ENCODE results near the gene EIF1AY. TPM values are rescaled to one million over a fixed set of nuclear protein-coding genes. Genes with fewer than 3 reads are reported as not detected.

The EIF1AY gene, protein sequence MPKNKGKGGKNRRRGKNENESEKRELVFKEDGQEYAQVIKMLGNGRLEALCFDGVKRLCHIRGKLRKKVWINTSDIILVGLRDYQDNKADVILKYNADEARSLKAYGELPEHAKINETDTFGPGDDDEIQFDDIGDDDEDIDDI
- total RNA-seq (35.1 and 36.0 TPM in 2 replicates), polyA plus RNA-seq (5.3 and 7.2 TPM in 2 replicates), polyA minus RNA-seq (1.7 and 2.4 TPM in 2 replicates), Bru-seq, nascent RNA (percentile 76 among the genes with signal in this experiment), BruChase-seq, experiment 1, labeled RNA remaining after a 6-hour chase (percentile 72 among the genes with signal in this experiment), BruChase-seq, experiment 2, labeled RNA remaining after a 2-hour chase (percentile 69 among the genes with signal in this experiment)
- polyA plus RNA-seq (2011; cell fraction: cytosol; rRNA removed), result 13.4 and 14.9 TPM in 2 replicates
- 7.4 and 11.2 TPM in 2 replicates for polyA plus RNA-seq (2011; cell fraction: nucleus; rRNA removed)
- polyA plus RNA-seq (2012), result 39.9 and 45.3 TPM in 2 replicates
- not detected for polyA minus RNA-seq (2011; cell fraction: cytosol; rRNA and poly(A)+ RNA removed)
- 2.8 and 3.2 TPM in 2 replicates for polyA minus RNA-seq (2011; cell fraction: nucleus; rRNA and poly(A)+ RNA removed)
- long read RNA-seq, transcript EIF1AY-201 (7 exons, 1,390 nt), result major isoform, 107 of 119 reads
- long read RNA-seq, partial matches to known transcripts, result 1 of 119 reads
- long read RNA-seq, other reads (novel, unspliced or antisense), result 9 of 119 reads

DNA sequence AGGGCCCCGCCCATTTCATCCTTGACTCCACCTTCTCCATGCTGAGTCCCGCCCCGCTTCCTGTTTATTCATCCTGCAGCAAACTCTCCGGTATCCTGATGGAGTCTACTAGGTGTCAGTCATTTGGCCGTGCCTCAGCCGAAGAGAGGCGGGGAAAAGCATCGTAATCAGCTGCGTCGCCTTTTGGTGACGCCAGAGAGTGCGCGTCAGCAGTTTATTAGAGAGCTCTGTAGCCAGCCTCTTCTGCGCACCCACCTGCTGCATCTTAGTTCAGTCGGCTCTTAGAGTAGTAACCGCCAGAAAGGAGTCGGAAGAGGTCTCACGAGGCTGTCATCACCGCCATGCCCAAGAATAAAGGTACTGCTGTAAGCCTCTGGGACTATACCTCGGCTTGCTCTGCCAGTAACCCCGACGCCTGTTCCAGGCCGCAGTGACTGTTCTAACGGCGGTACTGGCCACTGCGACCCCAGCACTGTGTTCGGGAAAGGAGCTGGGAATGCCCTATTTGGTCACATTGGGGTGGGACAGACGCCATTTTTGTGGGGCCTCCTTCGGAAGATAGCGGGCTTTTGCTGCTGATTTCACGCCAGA is at the start of gene EIF1AY:
TSS of gene EIF1AY (plus strand) at position 246 of the 591 bp plus-strand sequence. CDS start at position 342, 96 bp downstream.
- no TSS peak for BruUV-seq (replicated peaks)
- Histone ChIP-seq H4K20me1 (replicated peaks; ENCODE audit: control insufficient read depth, extremely low read depth, insufficient read depth, low read length) (no peaks in the 10 kb centered on the region), H3K9me3 (replicated peaks; ENCODE audit: control insufficient read depth, insufficient read depth, low read length) (no peaks in the 10 kb centered on the region), H3K4me1 (ENCODE audit: control insufficient read depth, extremely low read depth, insufficient read depth, low read length) (peaks cover 11% of the 10 kb centered on the region), H3K9me1 (replicated peaks; ENCODE audit: control insufficient read depth, extremely low read depth, insufficient read depth, low read length) (no peaks in the 10 kb centered on the region), H3K4me2 (ENCODE audit: insufficient read depth, low read length) (peak within 1 kb of the TSS; percentile 97), H3K36me3 (ENCODE audit: control insufficient read depth in 2 of 2, extremely low read depth in 1 of 2, insufficient read depth in 2 of 2, low read length in 2 of 2) (no peaks in the 10 kb centered on the region), H3K4me3 (replicated peaks in 1 of 3; ENCODE audit: insufficient read depth in 1 of 3, low read depth in 1 of 3, low read length in 3 of 3) (peak within 1 kb of the TSS; percentile 87 to 99 (median 91)), H3K27me3 (ENCODE audit: control insufficient read depth in 2 of 2, insufficient read depth in 2 of 2, low read length in 2 of 2) (no peaks in the 10 kb centered on the region), H2AFZ (ENCODE audit: low read depth, low read length) (peak within 1 kb of the TSS; percentile 94), H3K27ac (ENCODE audit: insufficient read depth, low read depth, low read length) (peak within 1 kb of the TSS; percentile 94), H3K9ac (replicated peaks; ENCODE audit: extremely low read depth, insufficient read depth, low read length) (peak within 1 kb of the TSS; percentile 96), H3K79me2 (ENCODE audit: control insufficient read depth, insufficient read depth, low read length) (peaks cover 28% of the 10 kb centered on the region)
- TF ChIP-seq POLR2A (IDR thresholded peaks at IDR 0.05; ENCODE audit: low read depth, low read length) (no peak), MAX (IDR thresholded peaks at IDR 0.05; ENCODE audit: insufficient read depth, insufficient read length) (no peak), JUN (IDR thresholded peaks at IDR 0.05; ENCODE audit: borderline replicate concordance, insufficient read depth, insufficient read length, low read depth) (no peak), EZH2 (IDR thresholded peaks at IDR 0.05; ENCODE audit: borderline replicate concordance, low read depth, low read length, severe bottlenecking) (no peak), GATA2 (IDR thresholded peaks at IDR 0.05; ENCODE audit: insufficient read depth, insufficient read length, low read depth, low read length) (no peak), MYC (IDR thresholded peaks at IDR 0.05; ENCODE audit: low read depth, low read length) (no peak), POLR2AphosphoS5 (IDR thresholded peaks at IDR 0.05; ENCODE audit: insufficient read depth, low read depth, low read length) (no peak), FOS (IDR thresholded peaks at IDR 0.05; ENCODE audit: borderline replicate concordance, insufficient read depth, low read length) (no peak)
- TF ChIP-seq, protein P1, sequence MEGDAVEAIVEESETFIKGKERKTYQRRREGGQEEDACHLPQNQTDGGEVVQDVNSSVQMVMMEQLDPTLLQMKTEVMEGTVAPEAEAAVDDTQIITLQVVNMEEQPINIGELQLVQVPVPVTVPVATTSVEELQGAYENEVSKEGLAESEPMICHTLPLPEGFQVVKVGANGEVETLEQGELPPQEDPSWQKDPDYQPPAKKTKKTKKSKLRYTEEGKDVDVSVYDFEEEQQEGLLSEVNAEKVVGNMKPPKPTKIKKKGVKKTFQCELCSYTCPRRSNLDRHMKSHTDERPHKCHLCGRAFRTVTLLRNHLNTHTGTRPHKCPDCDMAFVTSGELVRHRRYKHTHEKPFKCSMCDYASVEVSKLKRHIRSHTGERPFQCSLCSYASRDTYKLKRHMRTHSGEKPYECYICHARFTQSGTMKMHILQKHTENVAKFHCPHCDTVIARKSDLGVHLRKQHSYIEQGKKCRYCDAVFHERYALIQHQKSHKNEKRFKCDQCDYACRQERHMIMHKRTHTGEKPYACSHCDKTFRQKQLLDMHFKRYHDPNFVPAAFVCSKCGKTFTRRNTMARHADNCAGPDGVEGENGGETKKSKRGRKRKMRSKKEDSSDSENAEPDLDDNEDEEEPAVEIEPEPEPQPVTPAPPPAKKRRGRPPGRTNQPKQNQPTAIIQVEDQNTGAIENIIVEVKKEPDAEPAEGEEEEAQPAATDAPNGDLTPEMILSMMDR (IDR thresholded peaks at IDR 0.05; ENCODE audit: extremely low read depth in 1 of 2, insufficient read depth in 1 of 2, low read depth in 1 of 2, low read length in 2 of 2), result no peak
- dilution Hi-C loops (cut with MboI; ENCODE audit: extremely low pct_ligation_motif_present, low sequenced_read_pairs) (no loop called here), intact Hi-C loops (cut with micrococcal nuclease) (loop anchor here (5.0 to 10.0 kb wide), 2 partner anchors 973 to 1011 kb away; no protein-coding TSS in a partner anchor)
- DNase-seq (ENCODE audit: low read depth, low spot score) (peak; percentile 96), FAIRE-seq (peak; percentile 99)
- POLR2A ChIA-PET, result no interaction called here
- CTCF ChIA-PET, result no interaction called here
